HG02623 (cell line): ENCODE measurements around the gene ZCCHC2.

Source experiments
- ATAC-seq: cut with Tn5 transposase; IDR thresholded peaks from one replicate; pipeline ENCODE4 v1.9.1; 2021; ENCODE audit warnings: moderate library complexity; ENCODE audit not compliant: unreplicated experiment

Gene ZCCHC2

DNA sequence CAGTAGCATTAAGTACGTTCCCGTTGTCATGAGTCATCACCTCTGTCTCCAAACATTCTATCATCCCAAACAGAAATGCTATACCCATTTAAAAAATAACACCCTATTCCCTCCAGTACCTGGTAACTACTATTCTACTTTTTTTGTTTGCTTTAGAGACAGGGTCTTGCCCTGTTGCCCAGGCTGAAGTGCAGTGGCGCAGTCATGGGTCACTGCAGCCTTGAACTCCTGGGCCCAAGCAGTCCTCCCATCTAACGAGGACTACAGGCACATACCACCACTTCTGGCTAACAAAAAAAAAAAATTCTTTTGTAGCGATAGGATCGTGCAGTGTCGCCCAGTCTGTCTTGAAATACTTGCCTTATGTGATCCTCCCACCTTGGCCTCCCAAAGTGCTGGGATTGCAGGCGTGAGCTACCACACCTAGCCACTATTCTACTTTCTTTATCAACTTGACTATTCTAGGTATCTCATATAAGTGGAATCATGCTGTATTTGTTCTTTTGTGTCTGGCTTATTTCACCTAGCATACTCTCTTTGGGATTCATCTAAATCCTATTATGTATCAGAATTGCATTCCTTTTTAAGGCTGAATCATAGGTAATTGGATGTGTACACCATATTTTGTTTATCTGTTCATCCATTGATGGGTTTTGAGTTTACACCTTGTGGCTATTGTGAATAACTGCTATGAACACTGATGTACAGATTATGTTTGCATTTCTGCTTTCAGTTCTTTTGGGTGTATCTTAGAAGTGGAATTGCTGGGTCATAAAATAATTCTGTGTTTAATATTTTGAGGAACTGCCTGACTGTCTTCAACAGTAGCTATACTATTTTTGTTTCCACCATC lies 14.4 kb downstream of the ZCCHC2 start:
- no peak for ATAC-seq

DNA sequence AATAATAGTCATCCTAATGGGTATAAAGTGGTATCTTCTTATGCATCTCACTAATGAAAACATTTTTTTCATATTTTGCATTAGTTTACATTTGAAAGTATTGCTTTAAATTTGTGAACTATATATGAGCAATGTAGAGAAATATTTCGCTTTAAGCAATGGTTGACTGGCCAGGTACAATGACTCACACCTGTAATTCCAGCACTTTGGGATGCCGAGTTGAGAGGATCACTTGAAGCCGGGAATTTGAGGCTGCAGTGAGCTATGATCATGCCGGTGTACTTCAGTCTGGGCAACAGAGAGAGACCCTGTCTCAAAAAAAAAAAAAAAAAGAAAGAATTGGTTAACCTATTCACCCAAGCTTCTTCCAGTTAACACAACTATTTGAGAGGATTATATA lies 15.1 kb downstream of the ZCCHC2 start:
- no peak for ATAC-seq

DNA sequence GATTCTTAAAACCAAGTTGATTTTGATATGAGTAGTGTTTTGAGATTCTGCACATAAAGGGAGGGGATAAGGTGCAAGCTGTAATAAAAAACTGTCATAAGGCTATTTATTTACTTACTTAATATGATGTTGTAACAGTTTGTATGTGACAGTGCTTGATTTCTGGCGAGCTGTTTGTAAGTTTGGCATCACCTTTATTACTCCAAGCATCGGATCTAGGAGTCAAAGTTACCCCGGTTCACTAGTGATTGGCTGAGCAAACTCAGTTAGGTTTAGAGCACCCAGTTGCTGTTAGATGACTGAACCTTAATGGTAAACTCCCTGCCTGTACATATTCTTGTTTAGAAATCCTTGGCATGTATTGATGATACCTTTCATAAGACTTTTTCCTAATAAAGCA lies 16.1 kb downstream of the ZCCHC2 start:
- no peak for ATAC-seq

DNA sequence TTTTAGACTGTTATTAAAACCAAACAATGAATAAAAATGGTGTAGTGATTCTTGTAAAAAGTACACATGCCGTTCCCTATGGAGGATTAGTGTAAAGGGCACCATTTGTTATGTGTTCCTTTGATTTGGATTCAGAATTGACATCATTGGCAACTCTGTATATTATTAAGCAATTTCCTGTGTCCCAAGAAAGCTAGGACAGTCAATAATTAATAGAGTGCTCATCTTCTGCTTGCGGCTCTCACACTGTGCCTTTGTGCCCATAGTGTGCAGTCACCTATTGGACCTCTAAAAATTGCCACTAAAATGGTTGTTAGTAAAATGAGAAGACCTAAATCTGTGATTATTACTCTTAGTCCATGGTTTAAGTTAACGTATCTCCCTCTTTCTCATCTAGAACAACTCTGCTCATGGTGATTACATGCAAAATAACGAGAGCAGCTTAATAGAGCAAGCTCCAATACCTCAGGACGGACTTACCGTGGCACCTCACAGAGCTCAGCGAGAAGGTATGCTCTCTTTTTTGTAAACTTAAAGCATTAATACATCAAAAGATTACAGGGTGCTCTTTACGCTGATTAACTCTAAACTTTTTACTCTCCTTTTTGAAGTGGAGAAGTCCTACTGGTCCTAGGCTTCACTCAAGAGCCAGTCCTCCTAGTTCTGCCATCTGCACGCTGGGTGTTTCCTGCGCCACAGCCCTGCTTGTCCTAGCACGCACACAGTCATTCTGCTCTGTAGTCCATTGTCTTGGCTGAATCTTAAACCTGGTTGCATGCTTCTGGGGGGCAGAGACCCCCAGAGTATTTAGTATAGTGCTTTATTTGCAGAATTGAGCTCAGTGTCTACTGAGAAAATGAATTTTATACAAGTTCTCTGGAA lies 16.7 kb downstream of the ZCCHC2 start:
- ATAC-seq = no peak

DNA sequence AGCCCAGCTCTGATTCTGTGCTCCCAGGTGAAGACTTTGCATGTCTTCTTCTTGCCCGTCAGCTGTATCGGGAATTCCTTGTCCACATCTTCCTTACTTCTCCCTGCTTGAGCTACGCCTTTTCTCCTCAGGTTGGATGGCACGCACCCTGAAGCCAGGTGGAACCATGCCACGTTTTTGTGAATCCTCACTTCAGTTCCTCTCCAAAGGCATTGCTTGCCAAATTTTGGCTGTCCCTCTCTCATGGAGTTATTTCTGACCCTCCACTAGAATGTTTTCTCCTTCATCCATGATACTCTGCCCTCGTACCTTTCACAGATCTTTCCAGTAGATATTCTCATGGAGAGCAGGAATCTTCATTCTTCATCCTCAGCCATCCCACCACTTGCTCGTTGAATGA lies 20.2 kb downstream of the ZCCHC2 start:
- no peak for ATAC-seq

DNA sequence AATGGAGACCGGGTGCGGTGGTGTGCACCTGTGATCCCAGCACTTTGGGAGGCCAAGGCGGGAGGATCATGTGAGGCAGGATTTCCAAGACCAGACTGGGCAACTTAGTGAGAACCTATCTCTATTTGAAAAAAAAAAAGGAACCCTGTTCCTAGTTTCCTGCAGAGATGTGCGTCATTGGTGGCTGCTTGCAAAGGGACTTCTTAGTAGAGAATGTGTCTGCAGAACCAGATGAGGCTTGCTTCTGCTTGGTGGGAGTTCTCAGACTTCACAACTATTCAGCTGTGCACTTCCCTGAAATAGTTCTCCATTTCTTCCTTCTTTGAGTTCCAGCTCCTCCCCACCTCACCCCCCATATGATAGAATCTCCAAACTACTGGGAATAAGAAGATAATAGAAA lies 22.3 kb downstream of the ZCCHC2 start:
- no peak for ATAC-seq

DNA sequence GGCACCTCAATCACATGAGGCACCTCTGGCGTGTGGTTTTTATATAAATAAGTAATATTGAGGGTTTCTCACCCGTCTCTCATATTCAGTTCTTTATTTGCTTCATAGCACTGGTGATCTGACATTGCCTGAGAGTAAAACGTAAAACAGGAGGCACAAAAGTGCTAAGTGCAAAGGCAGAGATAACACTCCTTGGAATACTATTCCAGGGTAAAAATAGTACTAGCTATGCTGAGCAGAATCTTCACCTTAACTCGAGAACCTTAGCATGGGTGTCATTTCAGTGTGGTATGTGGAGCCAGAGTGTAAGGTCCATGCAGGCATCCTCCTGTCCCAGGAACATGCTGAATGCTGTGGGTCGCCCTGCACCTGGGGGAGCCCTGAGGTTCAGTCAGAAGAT lies 26.9 kb downstream of the ZCCHC2 start:
- ATAC-seq = no peak

DNA sequence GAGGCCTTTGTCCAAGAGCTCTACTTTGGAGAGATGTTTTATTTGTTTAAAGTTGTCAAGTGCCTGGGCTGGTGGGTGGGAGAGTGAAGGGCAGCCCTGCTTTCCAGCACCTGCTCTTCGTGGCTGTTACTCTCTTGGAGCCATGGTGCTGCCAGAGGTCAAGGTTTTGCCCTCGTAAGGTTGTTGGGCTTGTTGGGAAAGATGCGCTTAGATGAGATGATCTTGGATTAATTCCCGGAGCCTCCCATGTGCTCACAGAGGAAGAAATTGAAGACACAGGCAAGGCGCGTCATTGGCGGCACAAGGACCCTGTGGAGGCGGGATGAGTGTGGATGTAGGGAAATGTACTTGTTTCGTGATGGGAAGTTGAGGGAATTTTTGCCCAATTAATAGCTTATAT lies 27.9 kb downstream of the ZCCHC2 start:
- ATAC-seq = no peak

DNA sequence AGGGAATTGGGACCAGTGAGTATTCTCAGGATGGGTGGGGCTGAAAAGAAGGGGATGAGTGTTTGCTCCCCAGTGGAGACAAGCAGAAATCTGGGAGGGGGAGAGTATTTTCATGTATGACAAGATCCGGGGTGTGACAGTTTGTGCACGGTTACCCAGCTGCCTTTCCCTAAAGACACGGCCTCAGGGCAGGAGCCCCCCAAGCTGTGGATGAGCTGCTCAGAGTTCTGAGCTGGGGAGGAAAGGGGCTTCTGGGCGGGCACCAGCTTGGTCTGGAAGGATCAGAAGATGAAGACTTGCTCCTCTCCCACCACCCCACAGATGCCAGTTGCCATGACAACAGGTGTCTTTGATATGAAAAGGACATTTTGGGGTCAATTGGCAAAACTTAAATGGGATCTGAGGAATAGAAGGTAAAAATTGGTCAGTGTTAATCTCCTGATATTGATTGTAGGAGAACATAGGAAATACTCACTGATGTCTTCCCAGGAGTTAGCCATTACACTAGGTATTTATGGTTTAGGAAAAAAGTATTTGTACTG lies 29.2 kb downstream of the ZCCHC2 start:
- no peak for ATAC-seq

DNA sequence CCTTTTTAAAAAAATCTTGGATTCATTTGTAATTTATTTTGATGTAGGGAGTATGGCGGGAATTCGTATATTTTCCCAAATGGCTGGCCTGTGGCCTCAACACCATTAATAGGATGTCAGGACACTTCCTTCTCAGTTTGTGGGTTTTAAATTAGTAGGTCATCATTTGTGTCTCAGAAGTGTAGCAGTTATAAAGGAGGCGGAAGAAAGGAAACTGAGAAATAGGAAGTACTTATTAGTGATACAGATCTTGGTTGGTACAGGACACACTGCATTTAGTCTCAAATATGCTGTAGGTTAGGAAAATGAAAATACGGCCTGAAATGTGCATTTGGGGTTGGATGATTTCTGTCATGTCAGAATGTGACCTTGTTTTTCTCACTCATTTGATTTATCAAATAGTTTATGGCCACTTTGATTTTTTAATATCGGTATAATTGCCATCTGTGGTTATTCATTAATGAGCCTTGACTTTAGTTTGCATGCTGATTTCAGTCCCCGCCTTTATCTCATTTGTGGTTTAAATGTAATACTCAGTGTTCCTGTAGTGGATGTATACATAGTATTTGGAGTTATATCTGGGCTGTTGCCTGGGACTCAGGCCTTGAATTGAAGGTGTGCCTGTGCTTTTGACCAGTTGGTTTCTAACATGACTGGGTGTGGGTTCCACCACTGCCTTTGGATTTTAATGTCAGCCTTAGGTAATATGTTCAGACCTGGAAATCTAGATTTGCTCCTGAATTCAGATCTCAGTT lies 31.4 kb downstream of the ZCCHC2 start:
- no peak for ATAC-seq

DNA sequence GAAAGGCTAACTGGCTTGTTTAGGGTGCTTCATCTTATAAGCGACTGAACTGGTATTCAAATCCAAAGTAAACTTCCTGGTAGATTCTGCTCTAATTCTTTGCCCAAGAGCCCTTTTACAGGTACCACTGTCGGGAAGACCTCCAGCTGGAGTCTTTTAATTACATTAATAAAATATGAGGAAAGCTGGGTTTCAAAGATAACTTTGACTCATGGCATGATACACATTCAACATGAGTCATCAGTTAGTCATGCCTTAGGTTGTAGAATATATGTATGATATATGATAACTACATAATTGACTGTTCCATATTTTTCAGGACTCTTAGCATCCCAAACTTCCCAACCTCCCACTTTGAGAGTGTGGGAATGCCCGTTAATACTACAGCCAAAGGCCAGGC lies 32.3 kb downstream of the ZCCHC2 start:
- no peak for ATAC-seq

DNA sequence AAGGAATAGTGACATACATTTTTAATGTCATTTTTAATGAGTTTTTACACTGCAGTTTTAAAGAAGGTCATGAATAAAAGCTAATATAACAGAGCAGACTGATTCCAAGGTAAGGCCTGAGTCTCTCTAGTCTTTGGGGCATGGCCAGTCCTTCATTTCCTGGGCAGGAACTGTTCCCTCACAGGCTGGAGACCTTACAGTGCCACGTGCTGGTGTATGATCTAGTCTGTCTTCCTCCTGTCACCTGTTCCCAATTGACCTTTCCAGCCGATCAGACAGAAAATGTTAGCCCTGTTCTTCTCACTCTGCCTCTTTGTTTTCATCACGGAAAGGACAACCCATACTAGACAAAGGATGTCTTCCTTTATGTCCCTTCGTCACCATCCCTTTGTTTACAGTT lies 33.6 kb downstream of the ZCCHC2 start:
- ATAC-seq = no peak

DNA sequence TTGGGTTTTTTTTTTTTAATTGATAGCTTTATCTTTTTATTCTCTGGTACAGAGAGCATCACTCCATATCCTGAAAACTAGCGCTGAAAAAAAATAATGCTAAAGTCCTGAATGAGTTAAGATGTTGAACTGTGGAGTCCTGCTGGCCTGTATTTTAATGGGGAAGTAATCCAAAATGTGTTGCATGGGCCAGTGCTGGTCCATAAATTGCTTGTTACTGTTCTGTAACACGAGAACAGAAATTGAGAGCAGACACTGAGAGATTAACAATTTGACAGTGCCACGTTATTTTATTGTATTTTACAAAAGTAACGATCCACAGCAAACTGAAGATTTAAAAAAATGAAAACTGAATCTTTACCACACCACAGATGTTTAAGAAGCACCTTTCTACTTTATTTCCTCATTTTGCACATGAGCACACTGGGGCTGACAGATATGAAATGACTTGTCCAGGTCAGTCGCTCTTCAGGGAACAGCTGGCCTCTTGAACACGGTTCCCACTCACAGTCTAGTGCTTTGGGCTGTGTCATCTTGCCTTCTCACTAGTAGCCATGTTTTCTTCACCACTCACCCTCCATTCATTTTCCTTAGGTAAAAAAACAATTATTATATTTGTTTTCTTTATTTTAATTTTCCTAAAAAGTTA lies 35.3 kb downstream of the ZCCHC2 start:
- ATAC-seq = no peak

DNA sequence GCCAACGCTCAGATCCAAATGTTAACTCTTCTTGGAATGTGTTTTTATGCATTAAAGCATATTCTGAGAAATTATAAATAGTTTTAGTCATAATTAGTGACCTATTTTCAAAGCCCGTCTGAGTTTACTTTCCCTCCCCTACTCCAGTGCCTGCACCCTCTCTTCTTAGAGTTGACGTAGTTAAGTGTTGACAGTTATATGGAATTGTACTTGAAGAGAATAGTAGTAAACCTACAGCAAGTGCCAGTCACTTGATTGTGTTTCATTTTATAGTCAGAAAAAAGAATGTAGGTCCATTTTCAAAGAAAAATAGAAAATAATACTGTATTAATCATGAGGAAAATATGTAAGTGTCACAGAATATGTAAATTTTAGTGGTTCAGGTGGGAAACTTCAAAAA lies 41.2 kb downstream of the ZCCHC2 start:
- no peak for ATAC-seq

DNA sequence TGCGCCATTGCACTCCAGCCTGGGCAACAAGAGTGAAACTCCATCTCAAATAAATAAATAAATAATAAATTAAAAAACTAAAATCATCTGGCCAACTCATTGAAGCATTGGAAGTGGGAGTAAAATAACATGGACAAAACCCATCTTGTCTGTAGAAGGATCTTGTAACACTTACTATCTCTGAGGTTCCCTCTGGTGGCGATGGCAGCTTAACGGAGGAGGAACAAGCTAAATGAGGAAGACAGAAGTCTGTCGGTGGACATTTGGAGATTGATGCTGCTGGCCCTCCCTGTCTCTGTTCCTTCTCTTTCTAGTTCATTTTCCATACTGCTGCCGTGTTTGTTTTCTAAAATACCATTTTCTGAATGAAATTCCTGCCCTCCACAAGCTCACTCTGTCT lies 43.4 kb downstream of the ZCCHC2 start:
- no peak for ATAC-seq

DNA sequence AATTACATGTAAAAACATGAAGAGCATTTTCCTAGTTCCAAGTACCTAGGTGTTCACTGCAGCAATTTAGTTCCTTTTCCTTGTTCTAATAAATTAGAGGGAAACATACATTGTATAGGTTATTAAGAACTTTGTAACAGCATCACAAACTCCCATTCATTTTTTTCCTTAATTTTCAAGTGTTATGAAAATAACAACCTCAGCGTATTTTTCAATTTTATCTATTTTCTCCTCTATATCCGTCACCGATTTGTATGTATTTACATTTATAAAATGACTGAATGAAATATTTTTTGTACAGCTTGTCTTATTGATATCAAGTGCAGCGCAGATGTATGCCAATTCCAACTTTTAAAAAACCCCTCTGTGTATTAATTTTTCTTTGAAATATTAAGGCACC lies 44.0 kb downstream of the ZCCHC2 start:
- no peak for ATAC-seq

DNA sequence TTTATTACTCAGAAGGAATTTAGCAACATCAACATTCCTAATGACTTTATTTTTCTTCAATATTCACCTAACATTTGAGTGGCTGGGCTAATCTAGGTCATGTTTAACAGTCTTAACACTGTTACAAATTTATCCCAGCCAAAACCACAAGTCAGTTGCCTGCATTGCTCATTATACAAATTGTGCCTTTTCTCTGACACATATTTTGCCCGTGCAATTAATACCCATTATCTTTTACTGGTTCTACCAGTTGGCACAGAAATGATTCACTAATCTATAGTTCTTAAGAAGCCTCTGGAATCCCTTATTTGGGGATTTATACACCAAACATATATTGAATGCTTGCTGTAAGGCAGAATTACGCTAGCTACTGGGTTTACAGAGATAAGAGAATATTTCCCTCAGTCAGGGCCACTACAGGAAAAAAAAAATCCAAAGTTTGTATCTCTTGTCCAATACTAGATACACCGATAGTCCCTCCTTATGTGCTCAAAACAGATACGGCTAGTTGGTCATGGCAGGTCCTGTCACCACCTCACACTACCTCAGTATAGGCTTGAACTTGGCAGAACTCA lies 46.3 kb downstream of the ZCCHC2 start:
- no peak for ATAC-seq

DNA sequence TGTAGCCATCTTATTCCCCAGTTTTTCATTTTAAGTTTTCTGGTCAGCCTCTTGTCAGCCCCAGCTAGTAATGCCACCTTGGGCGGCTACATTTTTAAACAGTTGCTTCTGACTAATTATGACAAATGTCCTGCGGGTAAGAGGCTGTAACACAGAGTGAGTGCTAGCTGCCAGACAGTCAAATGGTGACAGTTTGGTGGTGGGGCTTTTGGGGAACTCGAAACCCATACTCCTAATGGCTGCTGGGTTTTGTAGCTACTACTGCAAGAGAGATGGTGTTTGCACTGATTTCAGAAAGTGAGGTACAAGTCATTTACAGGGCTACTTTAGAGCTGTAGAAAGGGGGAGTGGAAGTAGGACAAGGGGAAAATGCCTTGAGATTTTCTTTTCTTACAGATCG lies 48.2 kb downstream of the ZCCHC2 start:
- ATAC-seq = no peak

DNA sequence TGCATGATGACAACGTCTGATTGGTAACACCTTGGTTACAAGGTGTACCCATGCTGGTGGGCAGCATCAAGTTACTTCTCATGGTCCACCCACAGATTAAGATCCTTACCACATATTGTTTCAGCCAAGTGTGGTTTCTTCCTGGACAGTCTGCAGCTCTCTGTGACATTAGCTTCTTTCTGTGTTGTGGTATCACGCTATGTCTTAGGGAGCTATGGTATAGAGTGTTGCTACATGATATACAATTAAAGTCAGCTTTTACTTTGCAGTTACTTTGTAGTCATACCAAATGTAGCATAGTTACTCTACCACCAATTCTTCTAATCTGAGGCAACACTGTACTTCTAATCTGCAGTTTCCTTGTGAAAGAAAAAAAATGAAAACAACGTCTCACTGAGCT lies 48.8 kb downstream of the ZCCHC2 start:
- ATAC-seq = no peak

DNA sequence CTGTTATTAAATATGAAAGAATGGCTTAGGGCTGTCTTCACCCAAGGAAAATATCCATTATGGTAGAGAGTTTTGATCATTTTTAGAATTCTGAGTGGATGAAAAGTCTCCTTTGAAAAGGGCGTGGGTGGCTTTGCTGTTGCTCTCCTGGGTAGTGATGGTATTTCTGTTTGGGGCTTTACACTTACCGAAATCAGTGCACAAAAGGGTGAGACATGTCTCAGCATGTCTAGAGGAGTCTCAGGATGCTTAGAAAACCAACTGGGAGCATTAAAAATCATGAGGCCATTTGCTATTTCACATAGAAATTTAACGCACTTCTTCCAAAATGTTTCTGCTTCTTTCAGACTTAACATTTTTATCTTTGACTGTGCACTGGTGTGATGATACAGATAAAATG lies 49.6 kb downstream of the ZCCHC2 start:
- no peak for ATAC-seq
